ENCODE data around the gene RAP1B.

The RAP1B gene

GRCh38 chr12:68611094-68611805, 551 bp downstream of the RAP1B start:
- H3K4me3 ChIP-seq (ENCODE audit: low read depth, low read length) = peak overlapping the region; percentile 92
- DNase-seq (ENCODE audit: low read depth) = no peak

- no peak for DNase-seq (ENCODE audit: low read depth)
- peak overlapping the region; percentile 92 for H3K4me3 ChIP-seq (ENCODE audit: low read depth, low read length)
Measured at GRCh38 chr12:68611806-68612160, 1.1 kb downstream of the RAP1B start.

- no peak for DNase-seq (ENCODE audit: low read depth)
- peak overlapping the region; percentile 92 for H3K4me3 ChIP-seq (ENCODE audit: low read depth, low read length)
Measured at GRCh38 chr12:68612202-68612601, 1.5 kb downstream of the RAP1B start.

GRCh38 chr12:68612697-68613096, 2.0 kb downstream of the RAP1B start:
- no peak for DNase-seq (ENCODE audit: low read depth)
- H3K4me3 ChIP-seq (ENCODE audit: low read depth, low read length) = peak overlapping the region; percentile 92

GRCh38 chr12:68613209-68613904, 2.7 kb downstream of the RAP1B start:
- no peak overlapping the region for H3K4me3 ChIP-seq (ENCODE audit: low read depth, low read length)
- no peak for DNase-seq (ENCODE audit: low read depth)

- no peak overlapping the region for H3K4me3 ChIP-seq (ENCODE audit: low read depth, low read length)
Measured at GRCh38 chr12:68614105-68614679, 3.5 kb downstream of the RAP1B start.

GRCh38 chr12:68614769-68615168, 4.1 kb downstream of the RAP1B start:
- H3K4me3 ChIP-seq (ENCODE audit: low read depth, low read length) = no peak overlapping the region
- DNase-seq (ENCODE audit: low read depth) = no peak

More at GRCh38 chr12:68614105-68614679, 3.5 kb downstream of the RAP1B start:
- DNase-seq (ENCODE audit: low read depth) = no peak

GRCh38 chr12:68617160-68617926, 6.6 kb downstream of the RAP1B start:
- no peak for DNase-seq (ENCODE audit: low read depth)
- H3K4me3 ChIP-seq (ENCODE audit: low read depth, low read length) = no peak overlapping the region

GRCh38 chr12:68619541-68619940, 8.8 kb downstream of the RAP1B start:
- no peak overlapping the region for H3K4me3 ChIP-seq (ENCODE audit: low read depth, low read length)
- DNase-seq (ENCODE audit: low read depth) = no peak

GRCh38 chr12:68620519-68621471, 10.1 kb downstream of the RAP1B start:
- H3K4me3 ChIP-seq (ENCODE audit: low read depth, low read length) = no peak overlapping the region
- DNase-seq (ENCODE audit: low read depth) = no peak

- H3K4me3 ChIP-seq (ENCODE audit: low read depth, low read length) = no peak overlapping the region
- no peak for DNase-seq (ENCODE audit: low read depth)
Measured at GRCh38 chr12:68621472-68622081, 10.9 kb downstream of the RAP1B start.

GRCh38 chr12:68622250-68622649, 11.6 kb downstream of the RAP1B start:
- no peak for DNase-seq (ENCODE audit: low read depth)
- H3K4me3 ChIP-seq (ENCODE audit: low read depth, low read length) = no peak overlapping the region

GRCh38 chr12:68623059-68623458, 12.4 kb downstream of the RAP1B start:
- no peak overlapping the region for H3K4me3 ChIP-seq (ENCODE audit: low read depth, low read length)
- no peak for DNase-seq (ENCODE audit: low read depth)

GRCh38 chr12:68623984-68624383, 13.3 kb downstream of the RAP1B start:
- no peak for DNase-seq (ENCODE audit: low read depth)
- H3K4me3 ChIP-seq (ENCODE audit: low read depth, low read length) = no peak overlapping the region

- DNase-seq (ENCODE audit: low read depth) = no peak
- H3K4me3 ChIP-seq (ENCODE audit: low read depth, low read length) = no peak overlapping the region
Measured at GRCh38 chr12:68624933-68625332, 14.2 kb downstream of the RAP1B start.

GRCh38 chr12:68627673-68628319, 17.1 kb downstream of the RAP1B start:
- DNase-seq (ENCODE audit: low read depth) = no peak
- no peak overlapping the region for H3K4me3 ChIP-seq (ENCODE audit: low read depth, low read length)

GRCh38 chr12:68628698-68629097, 18.0 kb downstream of the RAP1B start:
- no peak overlapping the region for H3K4me3 ChIP-seq (ENCODE audit: low read depth, low read length)
- DNase-seq (ENCODE audit: low read depth) = no peak

- H3K4me3 ChIP-seq (ENCODE audit: low read depth, low read length) = no peak overlapping the region
- DNase-seq (ENCODE audit: low read depth) = no peak
Measured at GRCh38 chr12:68630050-68630449, 19.4 kb downstream of the RAP1B start.

Data from skeletal muscle cell (primary cell).